A549 (cell line): ENCODE measurements around the gene NFE2L2.

Experiments
- CTCF ChIP-seq: fragments of >200 bp; sonication (Bioruptor Twin); formaldehyde crosslinking; IDR thresholded peaks from 3 replicates; pipeline ENCODE4 v1.5.1; 2016
- ESRRA ChIP-seq: fragments of 150-350 bp; IDR thresholded peaks from 2 replicates; pipeline ENCODE4 v1.6.1; 2014; ENCODE audit warnings: mild to moderate bottlenecking, low read length, borderline replicate concordance
- FOSB ChIP-seq: fragments of 250-450 bp; sonication (Bioruptor Pico); IDR thresholded peaks from 2 replicates; pipeline ENCODE4 v1.5.0; 2020; ENCODE audit warnings: mild to moderate bottlenecking, moderate library complexity
- MAX ChIP-seq: IDR thresholded peaks from 2 replicates; pipeline ENCODE4 v1.6.1; 2012
- ZNF302 ChIP-seq: fragments of 250-450 bp; sonication (Bioruptor Pico); IDR thresholded peaks from 2 replicates; pipeline ENCODE4 v1.9.0; 2021; ENCODE audit warnings: inconsistent platforms, mild to moderate bottlenecking, moderate library complexity

DNA sequence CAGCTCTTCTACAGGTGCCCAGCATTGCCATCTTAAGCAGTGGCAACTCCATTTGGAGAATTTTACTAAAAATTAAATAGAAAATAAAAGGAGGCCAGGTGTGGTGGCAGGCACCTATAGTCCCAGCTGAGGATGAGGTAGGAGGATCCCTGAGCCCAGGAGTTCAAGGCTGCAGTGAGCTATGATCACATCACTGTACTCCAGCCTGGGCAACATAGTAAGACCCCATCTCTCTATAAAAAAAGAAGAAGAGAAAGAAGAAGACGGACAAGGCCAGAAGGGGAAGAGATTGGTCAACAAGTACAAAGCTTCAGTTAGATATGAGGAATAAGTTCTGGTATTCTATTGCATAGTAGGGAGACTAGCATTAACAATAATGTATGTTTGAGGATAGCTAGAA, 73.6 kb downstream of the NFE2L2 start:
- TF ChIP-seq FOSB (CRISPR knock-in tag) (no peak), ESRRA (no peak), ZNF302 (CRISPR knock-in tag) (no peak), CTCF (no peak), MAX (no peak)
